ENCODE results near the gene UBE3D. TPM values are rescaled to one million over a fixed set of nuclear protein-coding genes. Genes with fewer than 3 reads are reported as not detected.

Gene UBE3D
- total and polyA plus RNA-seq, 2 of the 8 experiments (the other 6 are each of a cell fraction or from before 2014, with no cell fraction given), result 5.7 to 16.3 TPM

GRCh38 chr6:82908661-82909060, 157.0 kb downstream of the UBE3D start:
- H3K18ac ChIP-seq (ENCODE audit: extremely low read depth, low read length), result no peak overlapping the region
- H4K20me1 ChIP-seq (replicated peaks in 1 of 2; ENCODE audit: control insufficient read depth in 1 of 2, insufficient read depth in 2 of 2, low read length in 2 of 2), result no peaks in the 10 kb centered on the region
- H2BK5ac ChIP-seq (ENCODE audit: low read depth, low read length), result no peak overlapping the region
- no peak overlapping the region for H2AK5ac ChIP-seq (ENCODE audit: low read depth, low read length)
- ChIA-PET CTCF (ENCODE audit: partially characterized antibody) (interaction anchor here (0.8 kb wide), 1 partner anchor 19 kb away, joined by 3 read pairs; no protein-coding TSS in a partner anchor), POLR2A (ENCODE audit: partially characterized antibody) (no interaction called here)
- no peak overlapping the region for H2BK12ac ChIP-seq (ENCODE audit: low read depth, low read length)
- FAIRE-seq (no peak), DNase-seq (ENCODE audit: low read depth in 1 of 2, low spot score in 2 of 2) (no peak)
- no peak overlapping the region for H3K27ac ChIP-seq (ENCODE audit: low read depth, low read length)
- no peaks in the 10 kb centered on the region for H3K9me3 ChIP-seq (ENCODE audit: insufficient read depth in 2 of 2, low read depth in 1 of 2, low read length in 1 of 2)
- no peak overlapping the region for H4K5ac ChIP-seq (ENCODE audit: insufficient read length, low read depth, low read length)
- H3K79me1 ChIP-seq (ENCODE audit: low read depth, low read length), result no peaks in the 10 kb centered on the region
- no peak overlapping the region for H3K4ac ChIP-seq (replicated peaks; ENCODE audit: insufficient read length, low read depth, low read length)
- no peak overlapping the region for H4K8ac ChIP-seq (ENCODE audit: extremely low read depth, insufficient read depth, low read length)
- no peaks in the 10 kb centered on the region for H3K27me3 ChIP-seq (replicated peaks in 1 of 4; ENCODE audit: control insufficient read depth in 3 of 4, extremely low read depth in 1 of 4, insufficient read depth in 3 of 4, low read length in 3 of 4)
- no peak overlapping the region for H3K4me2 ChIP-seq (ENCODE audit: insufficient read depth in 1 of 2, low read depth in 2 of 2, low read length in 2 of 2)
- H2AFZ ChIP-seq (ENCODE audit: low read length), result no peak overlapping the region
- H3K4me1 ChIP-seq (replicated peaks in 1 of 4; ENCODE audit: control insufficient read depth in 3 of 4, insufficient read depth in 4 of 4, low read length in 3 of 4), result no peaks in the 10 kb centered on the region
- no peaks in the 10 kb centered on the region; the same call in 1 of the 2 replicates for H3K23me2 ChIP-seq (ENCODE audit: low read depth, low read length)
- no peaks in the 10 kb centered on the region for H3K36me3 ChIP-seq (ENCODE audit: control insufficient read depth in 2 of 4, insufficient read depth in 4 of 4, low read length in 3 of 4)
- H2BK20ac ChIP-seq (ENCODE audit: low read length), result no peak overlapping the region
- H3K23ac ChIP-seq (ENCODE audit: insufficient read length), result no peak overlapping the region
- no peak overlapping the region for H3K56ac ChIP-seq (replicated peaks; ENCODE audit: insufficient read length, low read depth, low read length)
- no peak overlapping the region for H2BK15ac ChIP-seq (ENCODE audit: low read length)
- H3K14ac ChIP-seq (ENCODE audit: insufficient read length), result no peak overlapping the region
- H3K9ac ChIP-seq (replicated peaks in 1 of 4; ENCODE audit: extremely low read depth in 1 of 4, low read depth in 3 of 4, low read length in 3 of 4), result no peak overlapping the region
- no peak overlapping the region for H3K4me3 ChIP-seq (ENCODE audit: extremely low read depth in 1 of 4, insufficient read depth in 2 of 4, low read depth in 3 of 4, low read length in 4 of 4)
- no peak overlapping the region for H4K91ac ChIP-seq (replicated peaks; ENCODE audit: insufficient read length, low read length)
- 76% methylated on average over 2 of the region's 2 CpGs; no CpG with 5 or more reads in 1 of the 2 experiments for WGBS, 2 experiments (ENCODE audit: extremely low coverage in 1 of 2, insufficient coverage in 1 of 2, insufficient read length in 1 of 2, insufficient replicate concordance in 2 of 2, low coverage in 1 of 2, low lambda C conversion rate in 2 of 2, missing lambda C conversion rate in 1 of 2)
- TF ChIP-seq SIX5 (IDR thresholded peaks at IDR 0.05; ENCODE audit: low read depth, low read length), result no peak
- TF ChIP-seq POLR2AphosphoS5 (IDR thresholded peaks at IDR 0.05; ENCODE audit: low read depth, low read length), result no peak
- no peak for TF ChIP-seq E2F6 (IDR thresholded peaks at IDR 0.05)
- no peak for TF ChIP-seq EGR1 (IDR thresholded peaks at IDR 0.05; ENCODE audit: borderline replicate concordance, low read depth, low read length)
- TF ChIP-seq KDM5A (IDR thresholded peaks at IDR 0.05; ENCODE audit: low read length), result no peak
- TF ChIP-seq TAF7 (optimal IDR thresholded peaks at IDR 0.05; ENCODE audit: borderline replicate concordance, low read depth, low read length), result no peak
- TF ChIP-seq EZH2 (IDR thresholded peaks at IDR 0.05; ENCODE audit: low read depth, low read length, severe bottlenecking), result no peak
- TF ChIP-seq CTBP2 (IDR thresholded peaks at IDR 0.05; ENCODE audit: borderline replicate concordance, insufficient read depth, insufficient read length, low read length), result no peak
- TF ChIP-seq HDAC2 (IDR thresholded peaks at IDR 0.05; ENCODE audit: borderline replicate concordance in 1 of 2, low read depth in 2 of 2, low read length in 2 of 2), result no peak
- no peak for TF ChIP-seq SP4 (IDR thresholded peaks at IDR 0.05; ENCODE audit: low read length)
- no peak for TF ChIP-seq CREB1 (IDR thresholded peaks at IDR 0.05)
- TF ChIP-seq SIN3A (conservative IDR thresholded peaks at IDR 0.05 in 1 of 2, IDR thresholded peaks at IDR 0.05 in 1 of 2; ENCODE audit: low read depth in 1 of 2, low read length in 2 of 2), result no peak
- no peak for TF ChIP-seq NANOG (IDR thresholded peaks at IDR 0.05; ENCODE audit: insufficient read depth, low read depth, low read length, poor library complexity, severe bottlenecking)
- H3K79me2 ChIP-seq (ENCODE audit: control insufficient read depth in 1 of 2, insufficient read depth in 2 of 2, low read length in 2 of 2), result no peaks in the 10 kb centered on the region
- no peak overlapping the region for H2BK120ac ChIP-seq (replicated peaks; ENCODE audit: low read depth, low read length)

Data from H1 (cell line).